ENCODE measurements around the gene SEMA4D.

DNA sequence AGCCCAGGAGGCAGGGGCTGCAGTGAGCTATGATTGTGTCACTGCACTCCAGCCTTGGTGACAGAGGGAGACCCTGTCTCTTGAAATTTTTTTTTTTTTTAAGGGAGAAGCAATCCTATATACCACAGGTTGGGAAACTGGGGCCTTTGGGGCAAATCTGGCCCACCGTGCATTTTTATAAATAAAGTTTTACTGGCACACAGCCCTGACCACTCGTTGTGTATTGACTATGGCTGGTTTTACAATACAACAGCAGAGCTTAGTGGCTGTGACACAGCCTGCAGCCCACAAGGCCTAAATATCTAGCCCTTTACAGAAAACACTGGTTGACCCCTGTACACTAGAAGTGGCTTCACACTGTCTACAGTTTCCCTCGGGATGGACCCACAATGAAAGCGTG, 121.6 kb downstream of the SEMA4D start:
- TF ChIP-seq, protein P1, sequence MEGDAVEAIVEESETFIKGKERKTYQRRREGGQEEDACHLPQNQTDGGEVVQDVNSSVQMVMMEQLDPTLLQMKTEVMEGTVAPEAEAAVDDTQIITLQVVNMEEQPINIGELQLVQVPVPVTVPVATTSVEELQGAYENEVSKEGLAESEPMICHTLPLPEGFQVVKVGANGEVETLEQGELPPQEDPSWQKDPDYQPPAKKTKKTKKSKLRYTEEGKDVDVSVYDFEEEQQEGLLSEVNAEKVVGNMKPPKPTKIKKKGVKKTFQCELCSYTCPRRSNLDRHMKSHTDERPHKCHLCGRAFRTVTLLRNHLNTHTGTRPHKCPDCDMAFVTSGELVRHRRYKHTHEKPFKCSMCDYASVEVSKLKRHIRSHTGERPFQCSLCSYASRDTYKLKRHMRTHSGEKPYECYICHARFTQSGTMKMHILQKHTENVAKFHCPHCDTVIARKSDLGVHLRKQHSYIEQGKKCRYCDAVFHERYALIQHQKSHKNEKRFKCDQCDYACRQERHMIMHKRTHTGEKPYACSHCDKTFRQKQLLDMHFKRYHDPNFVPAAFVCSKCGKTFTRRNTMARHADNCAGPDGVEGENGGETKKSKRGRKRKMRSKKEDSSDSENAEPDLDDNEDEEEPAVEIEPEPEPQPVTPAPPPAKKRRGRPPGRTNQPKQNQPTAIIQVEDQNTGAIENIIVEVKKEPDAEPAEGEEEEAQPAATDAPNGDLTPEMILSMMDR (IDR thresholded peaks at IDR 0.05; ENCODE audit: borderline replicate concordance, extremely low read depth, low read length, poor library complexity, severe bottlenecking), result no peak
- TF ChIP-seq EZH2 (IDR thresholded peaks at IDR 0.05; ENCODE audit: borderline replicate concordance, low read depth, low read length, severe bottlenecking), result no peak
